GM23248 (cell line): ENCODE results near the gene CDH1. TPM values are rescaled to one million over a fixed set of nuclear protein-coding genes. Genes with fewer than 3 reads are reported as not detected.

Experiments used
- DNase-seq: peaks from one replicate; pipeline ENCODE4 v3.0.0-alpha.2; 2015
- H2AFZ ChIP-seq: fragments of 200-600 bp; sonication (generic); 2 replicates; pipeline ENCODE4 v1.6.1; 2016; ENCODE audit warnings: antibody characterized with exemption
- H3F3A ChIP-seq: fragments of 200-600 bp; sonication (generic); 2 replicates; pipeline ENCODE4 v1.6.1; 2016; ENCODE audit warnings: mild to moderate bottlenecking, antibody characterized with exemption, mixed run types; ENCODE audit not compliant: insufficient read depth
- H3K27ac ChIP-seq: fragments of 200-600 bp; sonication (generic); 2 replicates; pipeline ENCODE4 v1.5.1; 2016; ENCODE audit warnings: mild to moderate bottlenecking
- H3K27me3 ChIP-seq: fragments of 200-600 bp; sonication (generic); replicated peaks from 2 replicates; pipeline ENCODE4 v1.6.1; 2016; ENCODE audit warnings: mild to moderate bottlenecking; ENCODE audit not compliant: insufficient read depth
- H3K36me3 ChIP-seq: fragments of 200-600 bp; sonication (generic); 2 replicates; pipeline ENCODE4 v1.6.1; 2016; ENCODE audit warnings: low read depth, mild to moderate bottlenecking
- H3K4me1 ChIP-seq: fragments of 200-600 bp; sonication (generic); 2 replicates; pipeline ENCODE4 v1.6.1; 2016; ENCODE audit warnings: mild to moderate bottlenecking; ENCODE audit not compliant: insufficient read depth
- H3K4me2 ChIP-seq: fragments of 200-600 bp; sonication (generic); one replicate; pipeline ENCODE4 v1.6.1; 2016; ENCODE audit warnings: mild to moderate bottlenecking; ENCODE audit not compliant: unreplicated experiment
- H3K4me3 ChIP-seq: fragments of 200-600 bp; sonication (generic); 2 replicates; pipeline ENCODE4 v1.5.1; 2016; ENCODE audit warnings: mild to moderate bottlenecking
- H3K79me2 ChIP-seq: fragments of 200-600 bp; sonication (generic); 2 replicates; pipeline ENCODE4 v1.6.1; 2016; ENCODE audit warnings: mild to moderate bottlenecking; ENCODE audit not compliant: insufficient read depth
- H3K9ac ChIP-seq: fragments of 200-600 bp; sonication (generic); 2 replicates; pipeline ENCODE4 v1.6.1; 2016; ENCODE audit warnings: mild to moderate bottlenecking
- H3K9me2 ChIP-seq: fragments of 200-600 bp; sonication (generic); 2 replicates; pipeline ENCODE4 v1.6.1; 2016; ENCODE audit warnings: mixed run types, mild to moderate bottlenecking, moderate library complexity; ENCODE audit not compliant: insufficient read depth
- H3K9me3 ChIP-seq: fragments of 200-600 bp; sonication (generic); one replicate; pipeline ENCODE4 v1.6.1; 2017; ENCODE audit warnings: low read depth
- H4K20me1 ChIP-seq: fragments of 200-600 bp; sonication (generic); 2 replicates; pipeline ENCODE4 v1.6.0; 2016; ENCODE audit not compliant: insufficient read depth
- EZH2 ChIP-seq: fragments of 200-600 bp; sonication (generic); IDR thresholded peaks from 2 replicates; pipeline ENCODE4 v1.6.1; 2018; ENCODE audit warnings: antibody characterized with exemption, mild to moderate bottlenecking; ENCODE audit not compliant: insufficient read depth, poor library complexity, severe bottlenecking
- EZH2phosphoT487 ChIP-seq: fragments of 200-600 bp; sonication (generic); IDR thresholded peaks from 2 replicates; pipeline ENCODE4 v1.6.1; 2018; ENCODE audit warnings: antibody characterized with exemption, moderate library complexity, mild to moderate bottlenecking, low read depth; ENCODE audit not compliant: insufficient read depth
- WGBS, 2 experiments: methylation state at CpG; one replicate each; pipeline ENCODE4 v1.1.6; 2015 to 2017; ENCODE audit warnings: low lambda C conversion rate in 2 of 2, low coverage in 1 of 2; ENCODE audit errors: missing lambda C conversion rate in 2 of 2; 5-methylcytosine and 5-hydroxymethylcytosine counted together
- in situ Hi-C: fragments of 300-500 bp; cut with MboI; formaldehyde crosslinking; loops from 2 replicates; pipeline ENCODE4 v1.15.0; 2020
- polyA plus RNA-seq: library from polyadenylated mRNA; unstranded; fragments of >200 nt; fragmentation: Nextera tagmentation; extraction: Ambion mirVana; gene quantifications from 2 replicates; pipeline ENCODE4 v1.2.1, GENCODE V29; 2016
- total RNA-seq: library from RNA; depleted of rRNA; stranded (reverse); fragments of >200 nt; shearing (Covaris generic); gene quantifications from 2 replicates; pipeline ENCODE4 v1.2.3, GENCODE V29; 2014

Gene CDH1
- total and polyA plus RNA-seq, 2 experiments from 2014 or later = 0.04 TPM; not detected in 1

DNA sequence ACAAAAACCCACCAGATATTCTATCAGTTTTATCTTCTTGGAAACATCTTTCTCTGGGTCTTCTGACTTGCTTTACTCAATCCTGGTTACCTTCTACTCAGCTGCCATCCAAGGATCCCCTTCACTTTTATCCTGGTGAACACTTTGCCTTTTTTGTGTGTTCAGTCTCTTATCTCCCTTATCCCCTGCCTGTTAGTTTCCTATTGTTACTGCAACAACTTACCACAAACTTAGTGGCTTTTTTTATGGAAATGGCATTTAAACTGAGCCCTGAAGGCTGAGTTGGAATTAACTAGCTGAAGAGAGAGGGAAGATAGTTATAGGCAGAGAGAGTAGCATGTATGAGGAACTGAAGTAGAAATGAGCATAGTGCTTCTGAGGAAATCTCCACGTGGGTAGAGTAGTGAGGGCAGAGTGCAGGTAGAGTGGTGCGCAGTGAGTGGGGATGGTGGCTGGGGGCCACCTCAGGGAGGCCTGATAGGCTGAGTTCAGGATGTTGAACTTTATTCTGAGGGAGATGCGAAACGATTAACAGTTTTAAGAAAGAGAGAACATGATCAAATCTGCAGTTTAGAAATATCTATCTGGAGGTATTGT lies 132.5 kb downstream of the CDH1 start:
- DNase-seq = no peak
- Histone ChIP-seq H3K9me2 (no peaks in the 10 kb centered on the region), H3K9me3 (no peaks in the 10 kb centered on the region), H2AFZ (no peak overlapping the region), H3K27me3 (no peaks in the 10 kb centered on the region), H3K36me3 (no peaks in the 10 kb centered on the region), H3K4me3 (no peak overlapping the region), H3K9ac (no peak overlapping the region), H3K4me1 (no peaks in the 10 kb centered on the region), H3K27ac (no peak overlapping the region), H3K79me2 (no peaks in the 10 kb centered on the region), H4K20me1 (no peaks in the 10 kb centered on the region), H3F3A (no peaks in the 10 kb centered on the region), H3K4me2 (no peak overlapping the region)
- in situ Hi-C loops = no loop called here
- WGBS, 2 experiments = 82 to 86% methylated on average over 4 of the region's 4 CpGs
- TF ChIP-seq EZH2 (no peak), EZH2phosphoT487 (no peak)

DNA sequence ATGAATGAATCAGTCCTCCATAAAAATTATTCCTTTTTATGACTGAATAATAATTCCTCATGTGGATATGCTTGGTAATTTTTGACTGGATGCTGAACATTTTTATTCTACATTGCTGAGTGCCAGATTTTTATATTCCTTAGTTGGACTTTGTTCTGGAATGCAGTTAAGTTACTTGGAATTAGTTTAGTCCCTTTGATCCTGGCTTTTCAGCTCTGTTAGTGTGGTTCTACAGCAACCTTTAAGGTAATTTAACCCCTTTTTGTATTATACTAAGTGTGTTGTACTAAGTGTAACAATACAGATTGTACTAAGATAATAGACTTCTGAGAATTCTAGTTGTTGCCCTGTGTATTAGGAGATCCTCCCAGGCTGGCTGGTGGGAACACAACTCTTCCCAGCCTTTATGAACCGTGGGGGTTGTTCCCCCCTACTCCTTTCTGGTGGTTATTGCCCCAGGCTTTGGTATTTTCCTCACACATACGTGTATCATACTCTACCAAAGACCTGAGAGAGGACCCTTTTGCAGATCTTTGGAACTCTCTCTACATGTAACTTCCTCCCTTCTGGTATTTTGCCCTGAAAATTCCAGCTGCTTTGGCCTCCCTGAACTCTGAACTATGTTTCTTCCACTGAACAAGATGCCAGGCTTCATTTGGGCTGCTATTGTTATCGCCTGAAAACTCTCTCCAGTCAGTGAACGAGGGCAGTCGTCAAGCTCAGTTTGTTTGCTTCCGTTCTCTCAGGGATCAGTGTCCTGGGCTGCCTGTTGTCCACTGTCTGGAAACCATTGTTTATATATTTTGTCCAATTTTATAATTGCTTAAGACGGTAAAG lies 136.8 kb downstream of the CDH1 start:
- Histone ChIP-seq H3F3A (no peaks in the 10 kb centered on the region), H2AFZ (no peak overlapping the region), H3K27ac (no peak overlapping the region), H3K9me2 (no peaks in the 10 kb centered on the region), H3K9me3 (no peaks in the 10 kb centered on the region), H3K4me2 (no peak overlapping the region), H3K4me3 (no peak overlapping the region), H3K36me3 (0 out of 2 replicates have a peak, but pooled peaks cover 6% of the 10 kb centered on the region), H4K20me1 (no peaks in the 10 kb centered on the region), H3K27me3 (no peaks in the 10 kb centered on the region), H3K79me2 (no peaks in the 10 kb centered on the region), H3K9ac (no peak overlapping the region), H3K4me1 (no peaks in the 10 kb centered on the region)
- 87 to 88% methylated on average over 7 of the region's 7 CpGs for WGBS, 2 experiments
- in situ Hi-C loops = no loop called here
- no peak for TF ChIP-seq EZH2
- TF ChIP-seq EZH2phosphoT487 = no peak
- DNase-seq = no peak

DNA sequence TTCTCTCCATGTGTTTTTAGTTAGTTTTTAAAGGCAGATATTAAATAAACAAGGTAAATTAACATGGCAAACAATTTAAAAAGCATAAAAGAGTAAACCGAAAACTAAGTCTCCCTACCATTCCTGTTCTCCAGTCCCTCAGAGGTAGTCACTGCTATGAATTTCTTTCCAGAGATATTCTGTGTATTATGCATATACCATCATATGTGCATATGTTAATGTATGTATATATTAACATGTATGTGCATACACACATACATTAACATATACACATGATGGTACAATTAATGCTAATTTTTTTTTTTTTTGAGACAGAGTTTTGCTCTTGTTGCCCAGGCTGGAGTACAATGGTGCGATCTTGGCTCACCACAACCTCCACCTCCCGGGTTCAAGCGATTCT lies 138.8 kb downstream of the CDH1 start:
- H2AFZ ChIP-seq = no peak overlapping the region
- no peaks in the 10 kb centered on the region for H4K20me1 ChIP-seq
- H3K27ac ChIP-seq = no peak overlapping the region
- WGBS, 2 experiments = 90 to 99% methylated on average over 4 of the region's 4 CpGs
- no peaks in the 10 kb centered on the region for H3K79me2 ChIP-seq
- no peaks in the 10 kb centered on the region for H3K27me3 ChIP-seq
- H3K9me2 ChIP-seq = no peaks in the 10 kb centered on the region
- H3K4me2 ChIP-seq = no peak overlapping the region
- DNase-seq = no peak
- no peak overlapping the region for H3K9ac ChIP-seq
- no peak overlapping the region for H3K4me3 ChIP-seq
- H3F3A ChIP-seq = no peaks in the 10 kb centered on the region
- no peaks in the 10 kb centered on the region for H3K9me3 ChIP-seq
- peaks cover 6% of the 10 kb centered on the region; the same call in 1 of the 2 replicates for H3K36me3 ChIP-seq
- no peaks in the 10 kb centered on the region for H3K4me1 ChIP-seq
- TF ChIP-seq EZH2phosphoT487 = no peak
- TF ChIP-seq EZH2 = no peak
- in situ Hi-C loops = no loop called here

DNA sequence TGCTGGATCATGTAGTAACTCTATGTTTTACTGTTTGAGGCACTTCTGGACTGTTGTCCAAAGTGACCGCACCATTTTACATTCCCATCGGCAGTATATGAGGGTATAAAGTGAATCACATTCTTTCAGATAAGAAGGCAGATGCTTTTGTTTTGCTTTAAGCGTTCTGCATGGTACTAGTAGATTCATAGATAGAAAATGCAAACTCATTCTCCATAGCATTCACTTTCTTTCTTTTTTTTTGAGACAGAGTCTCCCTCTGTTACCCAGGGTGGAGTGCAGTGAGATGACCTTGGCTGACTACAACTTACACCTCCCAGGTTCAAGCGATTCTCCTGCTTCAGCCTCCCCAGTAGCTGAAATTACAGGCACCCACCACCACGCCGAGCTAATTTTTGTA lies 146.6 kb downstream of the CDH1 start:
- TF ChIP-seq EZH2phosphoT487 = no peak
- no peak for TF ChIP-seq EZH2
- Histone ChIP-seq H3K27me3 (no peaks in the 10 kb centered on the region), H3F3A (no peaks in the 10 kb centered on the region), H3K27ac (no peak overlapping the region), H3K79me2 (no peaks in the 10 kb centered on the region), H4K20me1 (no peaks in the 10 kb centered on the region), H3K9me3 (no peaks in the 10 kb centered on the region), H3K4me2 (no peak overlapping the region), H3K4me1 (no peaks in the 10 kb centered on the region), H3K4me3 (no peak overlapping the region), H2AFZ (no peak overlapping the region), H3K9ac (no peak overlapping the region), H3K9me2 (no peaks in the 10 kb centered on the region), H3K36me3 (peaks cover 4% of the 10 kb centered on the region; the same call in 1 of the 2 replicates)
- 97% methylated on average over 6 of the region's 6 CpGs for WGBS, 2 experiments
- DNase-seq = no peak
- in situ Hi-C loops = no loop called here
